Neural cell (in vitro differentiated cells): ENCODE results near the gene PLD1. TPM values are rescaled to one million over a fixed set of nuclear protein-coding genes. Genes with fewer than 3 reads are reported as not detected.

ENCODE experiments used
- H2AFZ ChIP-seq: fragments of 200-600, 300-800 bp; sonication (generic), shearing (Covaris generic); 2 replicates; pipeline ENCODE4 v1.6.0; 2014; ENCODE audit warnings: low read depth, mild to moderate bottlenecking, antibody characterized with exemption, low read length, moderate library complexity
- H3F3A ChIP-seq: fragments of 200-600 bp; shearing (Covaris generic); 2 replicates; pipeline ENCODE4 v1.6.1; 2016; ENCODE audit warnings: mild to moderate bottlenecking, moderate library complexity, mixed read lengths, antibody characterized with exemption, low read length; ENCODE audit not compliant: insufficient read depth, poor library complexity, severe bottlenecking
- H3K27ac ChIP-seq: fragments of 200-600, 300-800 bp; sonication (generic), shearing (Covaris generic); 2 replicates; pipeline ENCODE4 v1.5.1; 2014; ENCODE audit warnings: mild to moderate bottlenecking, low read length, moderate library complexity
- H3K27me3 ChIP-seq: fragments of 300-800, 200-600 bp; sonication (generic), shearing (Covaris generic); 2 replicates; pipeline ENCODE4 v1.6.0; 2014; ENCODE audit warnings: mild to moderate bottlenecking, low read depth, low read length, moderate library complexity; ENCODE audit not compliant: insufficient read depth
- H3K36me3 ChIP-seq: fragments of 300-800, 200-600 bp; sonication (generic), shearing (Covaris generic); 2 replicates; pipeline ENCODE4 v1.5.1; 2014; ENCODE audit warnings: mild to moderate bottlenecking, antibody characterized with exemption, low read length, moderate library complexity; ENCODE audit not compliant: insufficient read depth
- H3K4me2 ChIP-seq: fragments of 300-800, 200-600 bp; sonication (generic), shearing (Covaris generic); 2 replicates; pipeline ENCODE4 v1.6.0; 2014; ENCODE audit warnings: mild to moderate bottlenecking, low read length
- H3K4me3 ChIP-seq: fragments of 300-800, 200-600 bp; sonication (generic), shearing (Covaris generic); 2 replicates; pipeline ENCODE4 v1.5.1; 2014; ENCODE audit warnings: mild to moderate bottlenecking, low read length, moderate library complexity
- H3K79me2 ChIP-seq: fragments of 200-600 bp; shearing (Covaris generic); replicated peaks from 2 replicates; pipeline ENCODE4 v1.6.0; 2014; ENCODE audit warnings: mild to moderate bottlenecking, low read length, moderate library complexity; ENCODE audit not compliant: insufficient read depth
- H3K9ac ChIP-seq: fragments of 300-800, 200-600 bp; sonication (generic), shearing (Covaris generic); 2 replicates; pipeline ENCODE4 v1.6.1; 2016; ENCODE audit warnings: mild to moderate bottlenecking, low read length, mixed read lengths
- H3K9me2 ChIP-seq: fragments of 200-600 bp; shearing (Covaris generic); 2 replicates; pipeline ENCODE4 v1.6.1; 2016; ENCODE audit warnings: mild to moderate bottlenecking, low read length, mixed read lengths; ENCODE audit not compliant: insufficient read depth
- H3K9me3 ChIP-seq: fragments of 200-600, 300-800 bp; sonication (generic), shearing (Covaris generic); 2 replicates; pipeline ENCODE4 v1.6.1; 2016; ENCODE audit warnings: mild to moderate bottlenecking, mixed run types, low read length, moderate library complexity, mixed read lengths
- H4K20me1 ChIP-seq: fragments of 200-600 bp; shearing (Covaris generic); 2 replicates; pipeline ENCODE4 v1.6.1; 2016; ENCODE audit warnings: mild to moderate bottlenecking, mixed run types; ENCODE audit not compliant: insufficient read depth
- CTCF ChIP-seq: fragments of 450-650 bp; IDR thresholded peaks from 2 replicates; pipeline ENCODE4 v1.5.1; 2014; ENCODE audit warnings: antibody characterized with exemption, mild to moderate bottlenecking, moderate library complexity; ENCODE audit not compliant: poor library complexity, severe bottlenecking
- EP300 ChIP-seq: fragments of 450-650 bp; conservative IDR thresholded peaks from 2 replicates; pipeline ENCODE4 v1.6.1; 2014; ENCODE audit warnings: antibody characterized with exemption, mild to moderate bottlenecking, moderate library complexity; ENCODE audit not compliant: poor library complexity, severe bottlenecking
- EZH2 ChIP-seq: fragments of 200-600, 300-800 bp; shearing (Covaris generic), sonication (generic); IDR thresholded peaks from 2 replicates; pipeline ENCODE4 v1.6.1; 2014; ENCODE audit warnings: antibody characterized with exemption, low read length, borderline replicate concordance, mild to moderate bottlenecking; ENCODE audit not compliant: insufficient read depth, poor library complexity, severe bottlenecking
- MXI1 ChIP-seq: fragments of 450-650 bp; conservative IDR thresholded peaks from 2 replicates; pipeline ENCODE4 v1.6.1; 2014; ENCODE audit warnings: antibody characterized with exemption, mild to moderate bottlenecking; ENCODE audit not compliant: poor library complexity, severe bottlenecking
- POLR2AphosphoS5 ChIP-seq: IDR thresholded peaks from 2 replicates; pipeline ENCODE4 v1.6.1; 2012
- RAD21 ChIP-seq: fragments of 450-650 bp; conservative IDR thresholded peaks from 2 replicates; pipeline ENCODE4 v1.6.1; 2014; ENCODE audit warnings: antibody characterized with exemption, mild to moderate bottlenecking, moderate library complexity
- REST ChIP-seq: IDR thresholded peaks from 2 replicates; pipeline ENCODE4 v1.6.1; 2012; ENCODE audit warnings: borderline replicate concordance
- SMC3 ChIP-seq: fragments of 450-650 bp; conservative IDR thresholded peaks from 2 replicates; pipeline ENCODE4 v1.6.1; 2014; ENCODE audit warnings: antibody characterized with exemption, mild to moderate bottlenecking, moderate library complexity; ENCODE audit not compliant: poor library complexity
- TAF1 ChIP-seq: IDR thresholded peaks from 2 replicates; pipeline ENCODE4 v1.6.1; 2012; ENCODE audit warnings: low read depth
- polyA plus RNA-seq: library from polyadenylated mRNA; depleted of rRNA; stranded (reverse); fragments of >200 nt; gene quantifications from 2 replicates; pipeline ENCODE4 v1.2.3, GENCODE V29; 2014

The PLD1 gene
- polyA plus RNA-seq, 1 donor from 2014 or later: 0.06 TPM

GRCh38 chr3:171827836-171828458, 17.7 kb upstream of the PLD1 start:
- H3K27ac ChIP-seq: no peak overlapping the region
- TF ChIP-seq POLR2AphosphoS5: no peak
- TF ChIP-seq SMC3: no peak
- no peak for TF ChIP-seq EP300
- no peak for TF ChIP-seq RAD21
- no peak for TF ChIP-seq MXI1
- TF ChIP-seq CTCF: no peak
- TF ChIP-seq REST: no peak
- TF ChIP-seq TAF1: no peak
- no peak for TF ChIP-seq EZH2
- no peak overlapping the region for H3K9ac ChIP-seq
- H2AFZ ChIP-seq: no peak overlapping the region
- H3K4me2 ChIP-seq: no peak overlapping the region
- H3K36me3 ChIP-seq: no peaks in the 10 kb centered on the region
- no peaks in the 10 kb centered on the region for H3K27me3 ChIP-seq
- no peak overlapping the region for H3K4me3 ChIP-seq
- H3K79me2 ChIP-seq: no peaks in the 10 kb centered on the region
- no peaks in the 10 kb centered on the region for H4K20me1 ChIP-seq
- no peaks in the 10 kb centered on the region for H3K9me2 ChIP-seq
- no peaks in the 10 kb centered on the region for H3F3A ChIP-seq
- H3K9me3 ChIP-seq: no peaks in the 10 kb centered on the region

GRCh38 chr3:171827385-171827784, 17.1 kb upstream of the PLD1 start:
- no peak for TF ChIP-seq MXI1
- no peak for TF ChIP-seq EZH2
- TF ChIP-seq SMC3: no peak
- TF ChIP-seq TAF1: no peak
- no peak for TF ChIP-seq POLR2AphosphoS5
- no peak for TF ChIP-seq RAD21
- no peak for TF ChIP-seq REST

More at GRCh38 chr3:171827385-171827784, 17.1 kb upstream of the PLD1 start:
- Histone ChIP-seq H3F3A (no peaks in the 10 kb centered on the region), H3K79me2 (no peaks in the 10 kb centered on the region), H3K27me3 (no peaks in the 10 kb centered on the region), H3K9ac (no peak overlapping the region), H3K27ac (no peak overlapping the region), H3K4me2 (no peak overlapping the region), H3K36me3 (no peaks in the 10 kb centered on the region), H2AFZ (no peak overlapping the region), H3K4me3 (no peak overlapping the region), H3K9me3 (no peaks in the 10 kb centered on the region), H3K9me2 (no peaks in the 10 kb centered on the region), H4K20me1 (no peaks in the 10 kb centered on the region)
